H9 (cell line): ENCODE results near the gene TMEM59L. TPM values are rescaled to one million over a fixed set of nuclear protein-coding genes. Genes with fewer than 3 reads are reported as not detected.

ENCODE experiments used
- DNase-seq: peaks from one replicate; pipeline ENCODE4 v3.0.0-alpha.2; 2017
- H2AFZ ChIP-seq: one replicate; pipeline ENCODE4 v1.6.1; 2013; ENCODE audit warnings: mild to moderate bottlenecking, low read length, control low read depth, moderate library complexity
- H2AK5ac ChIP-seq: 2 replicates; pipeline ENCODE4 v1.6.1; 2013; ENCODE audit warnings: low read length, control low read depth, mixed read lengths; ENCODE audit not compliant: insufficient read length
- H2BK120ac ChIP-seq: one replicate; pipeline ENCODE4 v1.6.1; 2013; ENCODE audit warnings: low read depth, mild to moderate bottlenecking, low read length, control low read depth, inconsistent platforms; ENCODE audit not compliant: poor library complexity, severe bottlenecking
- H2BK12ac ChIP-seq: 2 replicates; pipeline ENCODE4 v1.6.1; 2013; ENCODE audit warnings: low read length, control low read depth, mixed read lengths, low read depth; ENCODE audit not compliant: insufficient read length
- H2BK15ac ChIP-seq: 2 replicates; pipeline ENCODE4 v1.6.1; 2013; ENCODE audit warnings: low read depth, low read length, control low read depth
- H2BK20ac ChIP-seq: one replicate; pipeline ENCODE4 v1.6.1; 2013; ENCODE audit warnings: low read depth, mild to moderate bottlenecking, low read length, control low read depth, inconsistent platforms; ENCODE audit not compliant: poor library complexity, severe bottlenecking
- H2BK5ac ChIP-seq: 2 replicates; pipeline ENCODE4 v1.6.1; 2013; ENCODE audit warnings: low read length, control low read depth, mixed read lengths; ENCODE audit not compliant: insufficient read length
- H3K14ac ChIP-seq: 2 replicates; pipeline ENCODE4 v1.6.1; 2013; ENCODE audit warnings: low read length, control low read depth; ENCODE audit not compliant: insufficient read depth
- H3K18ac ChIP-seq: 2 replicates; pipeline ENCODE4 v1.6.1; 2013; ENCODE audit warnings: low read depth, mild to moderate bottlenecking, mixed read lengths, low read length, control low read depth; ENCODE audit not compliant: insufficient read length
- H3K23ac ChIP-seq: 2 replicates; pipeline ENCODE4 v1.6.1; 2013; ENCODE audit warnings: low read length, control low read depth, mixed read lengths, low read depth; ENCODE audit not compliant: insufficient read length
- H3K23me2 ChIP-seq: 2 replicates; pipeline ENCODE4 v1.6.1; 2013; ENCODE audit warnings: low read depth, mild to moderate bottlenecking, mixed read lengths, low read length, control low read depth; ENCODE audit not compliant: insufficient read length, poor library complexity, severe bottlenecking
- H3K27ac ChIP-seq: 2 replicates; pipeline ENCODE4 v1.5.1; 2013; ENCODE audit warnings: low read length, control low read depth, mixed read lengths, low read depth; ENCODE audit not compliant: insufficient read length
- H3K27me3 ChIP-seq: 2 replicates; pipeline ENCODE4 v1.6.1; 2013; ENCODE audit warnings: low read length, control low read depth, inconsistent platforms; ENCODE audit not compliant: insufficient read depth
- H3K4ac ChIP-seq: 2 replicates; pipeline ENCODE4 v1.6.1; 2013; ENCODE audit warnings: low read depth, mild to moderate bottlenecking, control low read depth, inconsistent platforms, low read length, moderate library complexity
- H3K4me1 ChIP-seq: 2 replicates; pipeline ENCODE4 v1.6.1; 2013; ENCODE audit warnings: low read length, control low read depth, inconsistent platforms; ENCODE audit not compliant: insufficient read depth
- H3K4me2 ChIP-seq: 2 replicates; pipeline ENCODE4 v1.6.1; 2013; ENCODE audit warnings: low read length, control low read depth, mixed read lengths; ENCODE audit not compliant: insufficient read length, insufficient read depth
- H3K56ac ChIP-seq: 2 replicates; pipeline ENCODE4 v1.6.1; 2013; ENCODE audit warnings: low read depth, mild to moderate bottlenecking, mixed read lengths, low read length, control low read depth; ENCODE audit not compliant: insufficient read length
- H3K79me1 ChIP-seq: 2 replicates; pipeline ENCODE4 v1.6.1; 2013; ENCODE audit warnings: low read depth, mild to moderate bottlenecking, moderate library complexity, low read length, control low read depth, inconsistent platforms; ENCODE audit not compliant: insufficient read depth, poor library complexity, severe bottlenecking
- H3K79me2 ChIP-seq: 2 replicates; pipeline ENCODE4 v1.6.1; 2013; ENCODE audit warnings: low read length, control low read depth, inconsistent platforms; ENCODE audit not compliant: insufficient read depth
- H3K9ac ChIP-seq: 2 replicates; pipeline ENCODE4 v1.6.1; 2013; ENCODE audit warnings: low read length, control low read depth, mixed read lengths; ENCODE audit not compliant: insufficient read length; ENCODE audit errors: extremely low read depth
- H3K9me3 ChIP-seq: one replicate; pipeline ENCODE4 v1.6.1; 2013; ENCODE audit warnings: low read depth, low read length, inconsistent platforms; ENCODE audit not compliant: control insufficient read depth
- H3T11ph ChIP-seq: one replicate; pipeline ENCODE4 v1.6.1; 2013; ENCODE audit warnings: mild to moderate bottlenecking, low read length, control low read depth, inconsistent platforms
- H4K20me1 ChIP-seq: one replicate; pipeline ENCODE4 v1.6.1; 2013; ENCODE audit not compliant: control insufficient read depth, insufficient read length, insufficient read depth
- H4K5ac ChIP-seq: 2 replicates; pipeline ENCODE4 v1.6.1; 2013; ENCODE audit warnings: low read depth, mild to moderate bottlenecking, mixed read lengths, low read length, control low read depth; ENCODE audit not compliant: insufficient read length
- H4K8ac ChIP-seq: replicated peaks from 2 replicates; pipeline ENCODE4 v1.6.1; 2013; ENCODE audit warnings: low read length, control low read depth, mixed read lengths, low read depth; ENCODE audit not compliant: insufficient read length
- H4K91ac ChIP-seq: 2 replicates; pipeline ENCODE4 v1.6.1; 2013; ENCODE audit warnings: low read depth, mild to moderate bottlenecking, moderate library complexity, mixed read lengths, low read length, control low read depth; ENCODE audit not compliant: insufficient read length
- H3K27ac Mint-ChIP-seq, 3 experiments: 2 replicates in 2 of 3; 3 replicates in 1 of 3; pipeline ENCODE4 v1.8.0; 2020 to 2021; ENCODE audit warnings: mixed read lengths in 3 of 3, mild to moderate bottlenecking in 1 of 3, moderate library complexity in 1 of 3
- H3K27me3 Mint-ChIP-seq: 2 replicates; pipeline ENCODE4 v1.8.0; 2021; ENCODE audit warnings: low read depth, mild to moderate bottlenecking, moderate library complexity, mixed read lengths
- H3K36me3 Mint-ChIP-seq, 3 experiments: 2 replicates in 2 of 3; 3 replicates in 1 of 3; pipeline ENCODE4 v1.8.0; 2020 to 2021; ENCODE audit warnings: low read depth in 3 of 3, mixed read lengths in 3 of 3; ENCODE audit not compliant: insufficient read depth in 1 of 3
- H3K4me1 Mint-ChIP-seq, 2 experiments: 2 replicates each; pipeline ENCODE4 v1.8.0; 2020; ENCODE audit warnings: mixed read lengths in 2 of 2
- H3K4me3 Mint-ChIP-seq, 2 experiments: 2 replicates in 1 of 2; 3 replicates in 1 of 2; pipeline ENCODE4 v1.8.0; 2020 to 2021; ENCODE audit warnings: mild to moderate bottlenecking in 2 of 2, mixed read lengths in 2 of 2, moderate library complexity in 1 of 2
- H3K9me3 Mint-ChIP-seq, 2 experiments: 2 replicates in 1 of 2; 3 replicates in 1 of 2; pipeline ENCODE4 v1.8.0; 2020; ENCODE audit warnings: mild to moderate bottlenecking in 2 of 2, mixed read lengths in 2 of 2, moderate library complexity in 1 of 2
- WGBS: extraction: QIAGEN DNeasy Blood & Tissue Kit; methylation state at CpG from one replicate; pipeline ENCODE4 v1.1.7; 2013; ENCODE audit warnings: missing lambda C conversion rate, low lambda C conversion rate, mixed read lengths; ENCODE audit not compliant: insufficient read length; ENCODE audit errors: extremely low coverage; 5-methylcytosine and 5-hydroxymethylcytosine counted together
- total RNA-seq: library from RNA; stranded (reverse); gene quantifications from 2 replicates; pipeline ENCODE4 v1.2.1, GENCODE V29; 2021
- TF ChIP-seq, protein P1 (sequence below): fragments of 200-600 bp; sonication (generic); conservative IDR thresholded peaks from 3 replicates; pipeline ENCODE4 v1.8.0; 2021; ENCODE audit warnings: antibody characterized with exemption, mild to moderate bottlenecking

TMEM59L gene
- total RNA-seq, 1 experiment from 2014 or later, result 12.0 TPM

DNA sequence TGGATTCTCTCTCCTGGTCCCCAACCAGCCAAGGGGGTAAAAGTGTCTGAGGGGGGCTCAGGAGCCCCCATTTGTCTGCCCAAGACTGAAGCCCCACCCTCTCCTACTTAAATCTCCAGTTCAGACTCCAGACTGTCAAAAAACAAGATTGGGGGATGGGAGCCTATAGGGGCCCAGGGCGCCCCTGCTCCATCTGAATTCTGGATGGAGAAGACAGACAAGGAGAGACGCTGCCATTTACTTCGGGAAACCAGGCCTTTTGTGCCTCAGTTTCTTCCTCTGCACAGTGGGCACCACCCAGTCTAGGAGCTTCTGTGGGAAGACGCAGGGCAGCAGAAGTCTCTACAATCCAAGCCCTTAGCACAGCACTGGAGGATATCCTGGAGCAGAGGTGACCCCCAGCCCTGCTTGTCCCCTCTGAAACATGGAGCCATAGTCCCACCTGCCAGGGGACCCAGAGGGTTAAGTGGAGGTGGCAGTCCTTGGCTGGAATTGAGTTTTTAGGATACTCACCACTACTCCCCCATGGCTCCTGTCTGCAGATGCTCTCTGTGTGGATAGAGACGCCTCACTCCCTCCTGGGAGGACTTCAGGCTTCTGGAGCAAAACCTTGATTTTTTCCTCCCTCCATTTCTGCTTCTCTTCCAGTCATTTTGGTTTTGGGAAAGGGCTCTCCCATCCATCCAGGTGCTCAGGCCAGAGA, 4.4 kb upstream of the TMEM59L start:
- Histone ChIP-seq H4K20me1 (no peaks in the 10 kb centered on the region), H3K23me2 (peaks cover 28% of the 10 kb centered on the region), H4K91ac (no peak overlapping the region), H2BK12ac (no peak overlapping the region), H2BK15ac (no peak overlapping the region), H3K79me1 (no peaks in the 10 kb centered on the region), H4K8ac (no peak overlapping the region), H3K4me1 (peaks cover 17% of the 10 kb centered on the region), H3K14ac (no peak overlapping the region), H2AK5ac (no peak overlapping the region), H3K27ac (no peak overlapping the region), H3K56ac (no peak overlapping the region), H3K9me3 (no peaks in the 10 kb centered on the region), H3K9ac (no peak overlapping the region), H3K23ac (no peak overlapping the region), H3K79me2 (no peaks in the 10 kb centered on the region), H2BK20ac (no peak overlapping the region), H4K5ac (no peak overlapping the region), H3K4me2 (no peak overlapping the region), H3K4ac (no peak overlapping the region), H3K18ac (no peak overlapping the region), H2BK120ac (no peak overlapping the region), H3T11ph (no peak overlapping the region), H3K27me3 (peaks cover 81% of the 10 kb centered on the region), H2AFZ (no peak overlapping the region), H2BK5ac (no peak overlapping the region)
- Mint-ChIP-seq H3K36me3 (peaks cover 0 to 3% (median 0%) of the 10 kb centered on the region in 3 experiments; a peak in 2 of 7 replicates), H3K27ac (no peak overlapping the region), H3K27me3 (peaks cover 84% of the 10 kb centered on the region), H3K9me3 (peaks cover 0 to 2% of the 10 kb centered on the region in 2 experiments; a peak in 2 of 5 replicates), H3K4me1 (peaks cover 42 to 59% of the 10 kb centered on the region in 2 experiments), H3K4me3 (peak overlapping the region in 1 of 2 experiments; percentile 76; a peak in 2 of 5 replicates)
- no CpG with 5 or more reads among the region's 5 CpGs for WGBS
- TF ChIP-seq, protein P1, sequence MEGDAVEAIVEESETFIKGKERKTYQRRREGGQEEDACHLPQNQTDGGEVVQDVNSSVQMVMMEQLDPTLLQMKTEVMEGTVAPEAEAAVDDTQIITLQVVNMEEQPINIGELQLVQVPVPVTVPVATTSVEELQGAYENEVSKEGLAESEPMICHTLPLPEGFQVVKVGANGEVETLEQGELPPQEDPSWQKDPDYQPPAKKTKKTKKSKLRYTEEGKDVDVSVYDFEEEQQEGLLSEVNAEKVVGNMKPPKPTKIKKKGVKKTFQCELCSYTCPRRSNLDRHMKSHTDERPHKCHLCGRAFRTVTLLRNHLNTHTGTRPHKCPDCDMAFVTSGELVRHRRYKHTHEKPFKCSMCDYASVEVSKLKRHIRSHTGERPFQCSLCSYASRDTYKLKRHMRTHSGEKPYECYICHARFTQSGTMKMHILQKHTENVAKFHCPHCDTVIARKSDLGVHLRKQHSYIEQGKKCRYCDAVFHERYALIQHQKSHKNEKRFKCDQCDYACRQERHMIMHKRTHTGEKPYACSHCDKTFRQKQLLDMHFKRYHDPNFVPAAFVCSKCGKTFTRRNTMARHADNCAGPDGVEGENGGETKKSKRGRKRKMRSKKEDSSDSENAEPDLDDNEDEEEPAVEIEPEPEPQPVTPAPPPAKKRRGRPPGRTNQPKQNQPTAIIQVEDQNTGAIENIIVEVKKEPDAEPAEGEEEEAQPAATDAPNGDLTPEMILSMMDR, result no peak
- DNase-seq, result no peak
